Measurements from ENCODE around the gene UCHL1.

The UCHL1 gene

DNA sequence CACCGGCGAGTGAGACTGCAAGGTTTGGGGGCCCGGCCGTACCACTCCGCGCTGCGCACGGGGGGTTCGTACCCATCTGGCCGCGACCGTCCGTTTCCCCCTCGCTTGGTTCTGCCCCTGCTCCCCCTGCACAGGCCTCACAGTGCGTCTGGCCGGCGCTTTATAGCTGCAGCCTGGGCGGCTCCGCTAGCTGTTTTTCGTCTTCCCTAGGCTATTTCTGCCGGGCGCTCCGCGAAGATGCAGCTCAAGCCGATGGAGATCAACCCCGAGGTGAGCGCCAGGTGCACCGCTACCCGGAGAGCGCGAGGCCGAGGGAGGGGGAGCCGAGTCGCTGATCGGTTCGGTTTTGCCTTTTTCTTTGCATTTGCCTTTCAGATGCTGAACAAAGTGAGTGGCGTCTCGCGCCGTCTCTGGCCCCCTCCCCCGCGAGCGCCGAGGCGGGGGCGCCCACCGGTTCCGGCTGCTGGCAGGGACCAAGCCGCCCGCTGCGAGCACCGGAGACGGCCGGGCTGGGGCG, at the start of gene UCHL1:
TSS of gene UCHL1 (plus strand) at position 189 of the 517 bp plus-strand sequence. CDS start at position 238, 49 bp downstream.
- Histone ChIP-seq H3K36me3 (replicated peaks; ENCODE audit: insufficient read depth, low read length) (peaks cover 18% of the 10 kb centered on the region), H3K27ac (ENCODE audit: low read length) (peak within 1 kb of the TSS; percentile 75; the same call in 1 of the 2 replicates), H3K4me2 (ENCODE audit: low read depth, low read length) (peak within 1 kb of the TSS; percentile 70), H3K9ac (ENCODE audit: low read length) (peak within 1 kb of the TSS; percentile 79), H3K79me2 (ENCODE audit: low read length) (peaks cover 39% of the 10 kb centered on the region), H3K27me3 (replicated peaks; ENCODE audit: insufficient read depth, low read length) (0 out of 2 replicates have a peak, but pooled peaks cover 4% of the 10 kb centered on the region), H3K9me2 (replicated peaks; ENCODE audit: insufficient read depth, low read length) (no peaks in the 10 kb centered on the region), H2AFZ (ENCODE audit: low read length) (peak within 1 kb of the TSS; percentile 79), H3K9me3 (replicated peaks; ENCODE audit: insufficient read depth, low read length) (no peaks in the 10 kb centered on the region), H3K4me3 (ENCODE audit: low read length) (peak within 1 kb of the TSS; percentile 86), H3F3A (ENCODE audit: insufficient read depth, low read length) (peaks cover 24% of the 10 kb centered on the region; the same call in 1 of the 2 replicates), H4K20me1 (ENCODE audit: insufficient read depth, low read length) (no peaks in the 10 kb centered on the region), H3K4me1 (ENCODE audit: low read length) (peaks cover 10% of the 10 kb centered on the region; the same call in 1 of the 2 replicates)
- peak; percentile 91 for DNase-seq
- TF ChIP-seq EZH2 (optimal IDR thresholded peaks at IDR 0.05; ENCODE audit: low read depth, low read length) (no peak), EZH2phosphoT487 (IDR thresholded peaks at IDR 0.05; ENCODE audit: low read length) (no peak)
- TF ChIP-seq, protein P1, sequence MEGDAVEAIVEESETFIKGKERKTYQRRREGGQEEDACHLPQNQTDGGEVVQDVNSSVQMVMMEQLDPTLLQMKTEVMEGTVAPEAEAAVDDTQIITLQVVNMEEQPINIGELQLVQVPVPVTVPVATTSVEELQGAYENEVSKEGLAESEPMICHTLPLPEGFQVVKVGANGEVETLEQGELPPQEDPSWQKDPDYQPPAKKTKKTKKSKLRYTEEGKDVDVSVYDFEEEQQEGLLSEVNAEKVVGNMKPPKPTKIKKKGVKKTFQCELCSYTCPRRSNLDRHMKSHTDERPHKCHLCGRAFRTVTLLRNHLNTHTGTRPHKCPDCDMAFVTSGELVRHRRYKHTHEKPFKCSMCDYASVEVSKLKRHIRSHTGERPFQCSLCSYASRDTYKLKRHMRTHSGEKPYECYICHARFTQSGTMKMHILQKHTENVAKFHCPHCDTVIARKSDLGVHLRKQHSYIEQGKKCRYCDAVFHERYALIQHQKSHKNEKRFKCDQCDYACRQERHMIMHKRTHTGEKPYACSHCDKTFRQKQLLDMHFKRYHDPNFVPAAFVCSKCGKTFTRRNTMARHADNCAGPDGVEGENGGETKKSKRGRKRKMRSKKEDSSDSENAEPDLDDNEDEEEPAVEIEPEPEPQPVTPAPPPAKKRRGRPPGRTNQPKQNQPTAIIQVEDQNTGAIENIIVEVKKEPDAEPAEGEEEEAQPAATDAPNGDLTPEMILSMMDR (IDR thresholded peaks at IDR 0.05; ENCODE audit: low read length): no peak

DNA sequence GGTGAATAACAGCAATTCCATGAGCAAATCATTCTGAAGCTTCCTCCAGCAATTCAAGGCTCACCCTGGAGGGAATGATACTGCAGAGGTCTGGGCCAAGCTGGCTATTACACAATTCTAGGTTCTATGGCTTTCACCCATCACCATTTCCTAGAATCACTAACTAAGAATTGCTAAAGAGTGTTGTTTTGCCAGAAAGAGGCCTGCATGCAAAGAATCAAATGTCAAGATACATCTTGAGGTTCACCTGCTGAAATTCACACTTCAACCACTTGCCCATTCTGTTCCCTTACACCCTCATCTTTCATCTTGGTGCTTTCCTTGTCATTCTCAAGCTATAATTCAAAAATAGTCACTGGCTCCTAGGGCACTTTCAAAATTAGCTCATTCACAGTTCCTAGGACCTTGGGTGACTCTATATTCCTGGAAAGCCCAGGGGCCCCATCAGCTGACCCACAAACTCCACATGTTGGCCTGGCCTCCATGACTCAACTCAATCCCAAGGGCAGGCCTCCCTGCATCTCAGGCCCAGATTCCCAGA, 49.4 kb upstream of the UCHL1 start:
- no peaks in the 10 kb centered on the region for H3K79me2 ChIP-seq (ENCODE audit: low read length)
- H3K4me3 ChIP-seq (ENCODE audit: low read length): no peak overlapping the region
- H3K27me3 ChIP-seq (replicated peaks; ENCODE audit: insufficient read depth, low read length): no peaks in the 10 kb centered on the region
- no peak overlapping the region for H3K4me2 ChIP-seq (ENCODE audit: low read depth, low read length)
- no peak overlapping the region for H3K27ac ChIP-seq (ENCODE audit: low read length)
- no peaks in the 10 kb centered on the region for H3K9me3 ChIP-seq (replicated peaks; ENCODE audit: insufficient read depth, low read length)
- H3K36me3 ChIP-seq (replicated peaks; ENCODE audit: insufficient read depth, low read length): no peaks in the 10 kb centered on the region
- no peaks in the 10 kb centered on the region for H3K9me2 ChIP-seq (replicated peaks; ENCODE audit: insufficient read depth, low read length)
- no peak overlapping the region for H3K9ac ChIP-seq (ENCODE audit: low read length)
- DNase-seq: no peak
- TF ChIP-seq, protein P1 (IDR thresholded peaks at IDR 0.05; ENCODE audit: low read length): no peak
- no peaks in the 10 kb centered on the region for H3K4me1 ChIP-seq (ENCODE audit: low read length)
- no peaks in the 10 kb centered on the region for H4K20me1 ChIP-seq (ENCODE audit: insufficient read depth, low read length)
- no peak overlapping the region for H2AFZ ChIP-seq (ENCODE audit: low read length)
- no peaks in the 10 kb centered on the region for H3F3A ChIP-seq (ENCODE audit: insufficient read depth, low read length)

DNA sequence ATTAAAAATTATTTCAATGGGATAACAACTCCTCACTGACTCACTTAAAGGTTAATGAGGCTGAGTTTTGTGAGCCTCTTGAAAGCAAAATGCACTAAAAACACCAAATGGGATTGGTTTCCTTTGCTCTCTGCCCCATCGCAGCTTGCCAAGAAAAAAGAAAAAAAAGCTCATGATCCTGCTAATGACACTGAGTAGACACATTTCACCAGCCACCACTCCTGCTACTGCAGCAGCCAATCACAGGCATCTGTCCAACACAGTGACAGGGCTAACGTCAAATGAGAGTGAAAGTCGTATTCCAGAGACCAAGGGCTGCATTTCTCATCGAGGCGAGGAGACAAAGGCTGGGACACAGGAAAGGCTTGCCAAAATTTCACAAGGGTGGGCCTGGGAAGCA, 47.5 kb upstream of the UCHL1 start:
- no peak for TF ChIP-seq EZH2phosphoT487 (IDR thresholded peaks at IDR 0.05; ENCODE audit: low read length)
- no peak for TF ChIP-seq EZH2 (optimal IDR thresholded peaks at IDR 0.05; ENCODE audit: low read depth, low read length)
- TF ChIP-seq, protein P1 (IDR thresholded peaks at IDR 0.05; ENCODE audit: low read length): no peak
- Histone ChIP-seq H4K20me1 (ENCODE audit: insufficient read depth, low read length) (no peaks in the 10 kb centered on the region), H3K9me3 (replicated peaks; ENCODE audit: insufficient read depth, low read length) (no peaks in the 10 kb centered on the region), H3K4me1 (ENCODE audit: low read length) (0 out of 2 replicates have a peak, but pooled peaks cover 5% of the 10 kb centered on the region), H3F3A (ENCODE audit: insufficient read depth, low read length) (no peaks in the 10 kb centered on the region), H3K9me2 (replicated peaks; ENCODE audit: insufficient read depth, low read length) (no peaks in the 10 kb centered on the region), H3K27me3 (replicated peaks; ENCODE audit: insufficient read depth, low read length) (0 out of 2 replicates have a peak, but pooled peaks cover 5% of the 10 kb centered on the region), H3K27ac (ENCODE audit: low read length) (no peak overlapping the region), H3K36me3 (replicated peaks; ENCODE audit: insufficient read depth, low read length) (no peaks in the 10 kb centered on the region), H3K79me2 (ENCODE audit: low read length) (no peaks in the 10 kb centered on the region), H3K9ac (ENCODE audit: low read length) (no peak overlapping the region), H3K4me2 (ENCODE audit: low read depth, low read length) (no peak overlapping the region), H2AFZ (ENCODE audit: low read length) (no peak overlapping the region), H3K4me3 (ENCODE audit: low read length) (no peak overlapping the region)
- no peak for DNase-seq
